Germinal center (tissue), 1 donor: Measurements from ENCODE around the gene GBP3.
A peak's percentile ranks its signal among the peaks of the same experiment; 100 is the strongest.
"Not testable (repeated sequence)": the region's sequence is repeated elsewhere in the genome, so short reads cannot be mapped to it uniquely, and the experiment has no call there.

Experiments
- DNase-seq: peaks from one replicate; pipeline ENCODE4 v3.0.0; 2012; ENCODE audit warnings: mixed read lengths, low spot score

GBP3 gene

GRCh38 chr1:88976235-88976634 lies 46.4 kb downstream of the GBP3 start:
- DNase-seq: no peak

GRCh38 chr1:88974616-88975172 lies 48.0 kb downstream of the GBP3 start:
- DNase-seq: not testable (repeated sequence)

- peak; percentile 25 for DNase-seq
Measured at GRCh38 chr1:88973520-88974137, 49.0 kb downstream of the GBP3 start.

- no peak for DNase-seq
Measured at GRCh38 chr1:88961647-88962275, 60.9 kb downstream of the GBP3 start.

- DNase-seq: no peak
Measured at GRCh38 chr1:88961081-88961480, 61.6 kb downstream of the GBP3 start.
